Hippocampal formation (tissue), 2 donors: Measurements from ENCODE around the gene KCNQ1.

Source experiments
- DNase-seq, 2 donors: peaks; one replicate each; lab custom pipeline; 2025; lab: John Stamatoyannopoulos, UW

Gene KCNQ1

GRCh38 chr11:2713661-2714462 lies 269.1 kb downstream of the KCNQ1 start:
- DNase-seq: no peak

GRCh38 chr11:2714463-2714800 lies 269.6 kb downstream of the KCNQ1 start:
- DNase-seq: no peak

GRCh38 chr11:2714871-2715270 lies 270.1 kb downstream of the KCNQ1 start:
- DNase-seq: no peak

GRCh38 chr11:2715716-2716350 lies 271.0 kb downstream of the KCNQ1 start:
- DNase-seq: no peak

DNA sequence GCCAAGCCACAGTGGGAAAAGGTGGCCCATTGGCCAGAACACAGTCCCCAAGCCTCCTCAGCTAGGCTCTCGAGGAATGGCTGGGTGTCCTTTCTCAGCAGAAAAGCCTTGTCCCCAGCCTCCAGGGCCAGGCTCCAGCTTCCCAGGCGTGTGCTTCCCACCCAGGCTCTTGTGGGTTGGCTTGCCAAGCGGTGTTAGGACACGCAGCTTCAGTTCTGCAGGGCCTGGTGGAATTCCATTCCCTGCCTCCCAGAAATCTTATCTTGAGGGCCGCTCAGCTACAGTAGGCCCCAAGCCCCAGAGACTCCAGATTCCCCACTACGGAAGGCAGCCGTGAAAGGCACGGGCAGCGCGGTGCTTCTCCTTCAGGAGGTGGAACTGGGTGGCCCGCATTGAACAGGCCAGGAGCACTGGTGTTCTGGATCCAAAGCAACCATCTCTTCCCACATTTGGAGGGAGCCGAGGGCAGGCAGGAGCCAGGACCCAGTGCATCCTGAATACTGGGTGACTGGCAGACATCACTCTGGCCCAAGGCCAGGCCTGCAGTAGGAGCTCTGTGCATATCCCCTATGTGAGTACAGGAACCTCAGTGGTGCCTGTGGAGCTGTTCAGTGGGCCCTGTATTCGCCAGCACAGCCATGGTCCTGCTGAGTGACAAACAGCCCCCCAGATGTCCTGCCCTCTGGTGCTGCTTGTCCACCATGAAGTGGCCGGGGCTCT lies 271.7 kb downstream of the KCNQ1 start:
- no peak for DNase-seq

DNA sequence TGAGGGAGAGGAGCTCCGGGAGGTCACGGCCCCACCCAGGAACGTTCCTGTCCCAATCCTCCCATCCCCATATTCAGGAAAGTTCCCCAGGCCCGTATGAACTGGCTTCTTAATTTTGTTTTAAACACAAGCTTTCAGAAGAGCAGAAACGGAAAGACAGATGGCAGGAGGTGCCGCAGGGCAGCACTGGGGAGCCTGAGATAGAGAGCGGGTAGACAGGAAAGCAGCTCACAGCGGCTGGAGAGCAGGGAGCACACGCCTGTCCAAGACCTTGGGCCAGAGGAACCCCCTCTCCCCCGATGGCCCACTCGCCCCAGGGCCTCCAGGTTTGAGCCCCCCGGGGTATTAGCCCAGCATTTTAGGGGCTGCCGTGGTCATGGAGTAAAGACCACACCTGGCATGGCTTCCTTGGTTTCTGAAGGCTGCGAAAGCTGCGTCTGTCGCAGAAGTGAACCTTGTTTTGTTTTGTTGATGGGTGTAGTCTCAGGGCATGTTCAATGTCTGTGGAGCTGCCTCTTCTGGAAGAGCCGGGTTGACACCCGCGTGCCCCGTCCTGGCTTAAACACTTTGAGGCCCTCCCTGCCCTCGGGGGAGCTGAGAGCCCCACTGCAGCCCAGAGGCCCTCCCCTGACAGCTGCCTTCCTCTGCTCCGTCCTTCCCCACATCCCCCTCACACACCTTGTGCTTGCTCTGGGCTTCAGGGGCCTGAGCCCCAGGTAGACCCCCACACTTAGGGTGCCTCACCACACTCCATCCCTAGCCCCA lies 272.9 kb downstream of the KCNQ1 start:
- no peak for DNase-seq

GRCh38 chr11:2718817-2719438 lies 274.1 kb downstream of the KCNQ1 start:
- DNase-seq: no peak

- DNase-seq: no peak
These were observed 275.2 kb downstream of the KCNQ1 start for GRCh38 chr11:2719831-2720590.

DNA sequence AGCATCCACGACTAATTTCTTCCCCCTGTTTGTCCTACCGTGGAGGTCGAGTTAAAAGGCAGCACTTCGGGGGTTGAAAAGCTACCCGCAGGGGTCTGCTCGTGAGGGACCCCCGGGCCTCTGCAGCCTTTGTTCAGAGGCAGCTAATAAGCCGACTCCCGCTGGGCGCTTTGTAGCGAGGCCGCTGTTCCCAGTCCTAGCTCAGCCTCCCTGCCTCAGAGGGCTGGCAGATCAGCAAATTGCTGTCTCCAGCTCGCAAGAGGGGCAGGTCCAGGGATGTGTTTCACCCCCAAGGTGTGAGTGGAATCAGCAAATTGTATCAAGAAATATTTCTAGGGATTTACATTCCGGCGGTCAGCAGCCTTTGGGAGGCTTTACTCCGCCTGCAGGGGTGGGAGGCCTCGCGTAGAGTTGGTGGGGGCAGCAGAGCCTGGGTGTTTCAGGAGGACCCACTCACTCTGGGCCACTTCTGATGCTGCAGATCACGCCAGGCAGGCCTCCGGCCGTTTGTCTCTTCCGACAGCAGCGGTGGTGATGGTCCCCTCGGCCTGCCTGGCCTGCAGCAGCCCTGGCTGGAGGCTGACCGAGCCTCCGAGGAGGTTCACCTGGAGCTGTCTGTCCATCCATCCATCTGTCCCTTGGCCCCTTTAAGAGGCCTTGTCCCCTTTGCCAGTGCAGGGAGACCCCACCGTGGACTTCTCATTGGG lies 276.6 kb downstream of the KCNQ1 start:
- no peak for DNase-seq

DNA sequence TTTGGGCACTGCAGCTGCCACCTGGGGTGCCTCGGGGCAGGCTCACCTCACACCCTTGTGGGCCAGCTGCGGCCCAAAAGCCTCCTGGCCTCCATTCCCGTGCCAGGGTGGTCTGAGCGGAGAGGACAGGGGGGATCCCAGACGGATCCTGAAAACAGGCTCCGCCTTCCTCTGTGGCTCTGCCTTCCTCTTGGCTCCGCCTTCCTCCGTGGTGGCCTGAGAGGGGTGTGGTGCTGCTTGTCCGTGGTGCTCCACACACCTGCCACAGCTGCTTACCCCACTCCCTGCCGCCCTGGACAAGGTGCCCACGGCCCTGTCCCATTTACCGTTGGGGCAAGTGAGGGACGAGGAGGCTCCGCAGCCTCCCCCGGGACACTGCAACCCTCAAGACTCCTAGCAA lies 278.1 kb downstream of the KCNQ1 start:
- DNase-seq: no peak

- no peak for DNase-seq
These were observed 279.3 kb downstream of the KCNQ1 start for GRCh38 chr11:2724104-2724503.

DNA sequence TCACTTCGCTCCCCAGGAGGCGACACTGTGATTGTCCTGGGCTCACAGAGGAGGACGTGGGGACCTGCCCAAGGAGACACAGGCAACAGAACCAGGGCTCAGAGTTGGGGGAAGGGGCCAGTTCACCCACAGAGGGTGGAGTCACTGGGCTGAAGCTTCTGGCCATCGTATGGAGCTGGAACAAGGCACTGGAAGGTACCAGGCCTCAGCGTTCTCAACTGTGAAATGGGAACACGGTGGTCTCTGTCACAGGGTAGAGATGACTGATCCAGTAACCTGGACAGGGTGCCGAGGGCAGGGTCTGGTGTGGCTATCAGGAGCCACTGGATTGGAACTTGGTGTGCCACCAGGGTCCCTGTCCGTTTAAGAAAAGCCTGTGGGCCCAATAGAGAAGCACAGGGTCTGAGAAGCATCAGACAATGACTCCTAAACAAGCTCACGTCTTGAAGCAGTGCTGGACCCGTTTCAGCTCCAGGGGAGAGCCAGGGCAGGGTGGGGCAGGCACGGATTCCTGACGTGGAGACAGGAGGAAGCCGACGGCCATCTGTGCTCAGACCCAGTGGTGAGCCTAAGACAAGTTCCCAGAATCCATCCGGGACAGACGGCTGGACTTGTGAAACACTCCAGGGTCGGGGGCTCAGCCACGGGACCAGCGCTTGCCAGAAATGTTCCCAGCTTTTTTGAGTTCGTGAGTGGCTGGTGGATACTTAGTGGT lies 280.0 kb downstream of the KCNQ1 start:
- DNase-seq: no peak

DNA sequence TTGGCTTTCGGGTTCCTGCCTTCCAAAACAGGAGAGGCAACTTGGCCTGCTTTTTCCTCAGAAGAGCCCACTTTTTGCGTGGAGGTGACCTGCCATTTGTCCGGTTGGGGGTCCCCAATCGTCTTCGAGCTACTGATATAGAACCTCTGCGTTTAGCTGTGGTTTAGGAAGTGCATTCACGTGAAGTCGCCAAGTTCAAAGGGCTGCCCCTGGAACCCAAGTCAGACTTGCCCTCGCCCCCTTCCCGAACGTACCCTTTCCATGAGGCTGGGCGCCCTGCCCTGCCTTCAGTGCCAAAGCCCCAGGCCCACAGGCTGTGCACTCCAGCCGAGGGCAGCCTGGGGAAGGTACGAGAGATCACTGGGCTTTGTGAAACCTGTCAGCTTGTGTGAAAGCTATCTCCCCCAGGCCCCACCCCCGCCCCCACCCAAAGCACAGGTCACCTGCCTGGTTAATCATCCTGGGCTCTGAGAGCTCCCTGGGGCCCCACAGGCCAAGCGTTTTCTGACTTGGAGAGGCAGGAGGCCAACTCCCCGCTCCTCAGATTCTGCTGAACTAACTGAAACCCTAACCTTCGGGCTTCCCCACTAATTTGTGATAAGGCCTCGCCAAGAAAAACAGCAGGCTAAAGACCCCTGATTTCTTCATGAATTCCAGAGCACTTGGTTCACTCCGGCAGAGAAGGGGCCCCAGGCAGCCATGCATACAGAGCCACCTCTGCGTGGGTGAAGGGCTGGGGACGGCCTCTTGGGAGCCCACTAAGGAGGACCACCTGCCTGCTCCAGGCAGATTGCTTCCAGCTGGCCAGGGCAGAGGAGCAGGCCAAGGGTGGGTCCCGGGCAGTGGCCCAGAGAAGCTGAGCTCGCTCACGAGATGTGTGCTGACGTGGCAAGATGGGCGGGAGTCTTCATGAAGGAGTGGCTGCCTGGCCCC lies 280.8 kb downstream of the KCNQ1 start:
- DNase-seq: no peak

DNA sequence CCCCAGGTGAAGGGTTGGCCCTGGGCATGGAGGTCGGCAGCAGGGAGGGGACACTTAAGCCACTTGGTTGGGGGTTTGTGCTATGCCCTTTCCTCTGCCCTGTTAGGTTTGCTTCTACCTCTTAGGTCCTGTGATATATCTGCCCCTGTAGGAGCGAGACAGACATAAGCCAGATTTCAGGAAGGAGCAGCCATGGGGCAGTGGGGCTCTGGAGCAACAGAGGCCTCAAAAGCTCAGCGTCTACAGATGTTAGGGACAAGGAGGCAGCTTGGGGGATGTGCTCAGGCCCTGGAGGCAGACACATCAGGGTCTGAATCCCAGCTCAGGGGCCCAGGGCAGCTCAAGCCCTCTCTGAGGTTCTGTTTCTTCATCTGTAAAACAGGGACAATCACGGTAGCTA lies 282.2 kb downstream of the KCNQ1 start:
- no peak for DNase-seq

- DNase-seq: no peak
These were observed 283.4 kb downstream of the KCNQ1 start for GRCh38 chr11:2728128-2728662.

- DNase-seq: peak; percentile 82 to 90
These were observed 284.0 kb downstream of the KCNQ1 start for GRCh38 chr11:2728663-2729332.

- DNase-seq: no peak
These were observed 285.0 kb downstream of the KCNQ1 start for GRCh38 chr11:2729841-2730240.
